CD14-positive monocyte (primary cell): Measurements from ENCODE around the gene XPNPEP3. TPM values are rescaled to one million over a fixed set of nuclear protein-coding genes. Genes with fewer than 3 reads are reported as not detected.

Source experiments
- DNase-seq, 3 donors: peaks; one replicate each; pipeline ENCODE4 v3.0.0-alpha.2; 2011 to 2022
- H2AFZ ChIP-seq: 2 replicates; pipeline ENCODE4 v1.6.0; 2012; ENCODE audit warnings: mild to moderate bottlenecking, low read depth, low read length, inconsistent platforms; ENCODE audit not compliant: insufficient read depth, poor library complexity, severe bottlenecking
- H3K27ac ChIP-seq, 2 donors: 1 replicate in 1 of 2; 2 replicates in 1 of 2; pipeline ENCODE4 v1.5.1; 2012 to 2013; ENCODE audit warnings: low read length in 2 of 2, control low read depth in 1 of 2, inconsistent platforms in 1 of 2, low read depth in 1 of 2, mild to moderate bottlenecking in 1 of 2
- H3K27me3 ChIP-seq, 2 donors: one replicate each; pipeline versions ENCODE4 v1.6.0 to v1.6.1; 2011 to 2013; ENCODE audit warnings: low read length in 2 of 2; ENCODE audit not compliant: control insufficient read depth in 2 of 2, insufficient read depth in 2 of 2
- H3K36me3 ChIP-seq, 2 donors: replicated peaks in 1 of 2; 1 replicate in 1 of 2; 2 replicates in 1 of 2; pipeline versions ENCODE4 v1.5.1 to v1.6.1; 2012 to 2013; ENCODE audit warnings: low read length in 2 of 2, control low read depth in 1 of 2, inconsistent platforms in 1 of 2, mild to moderate bottlenecking in 1 of 2; ENCODE audit not compliant: insufficient read depth in 2 of 2, control insufficient read depth in 1 of 2
- H3K4me1 ChIP-seq, 2 donors: 1 replicate in 1 of 2; 2 replicates in 1 of 2; pipeline versions ENCODE4 v1.5.1 to v1.6.1; 2012 to 2013; ENCODE audit warnings: low read length in 2 of 2, control low read depth in 1 of 2, inconsistent platforms in 1 of 2, mild to moderate bottlenecking in 1 of 2, moderate library complexity in 1 of 2; ENCODE audit not compliant: insufficient read depth in 2 of 2, control insufficient read depth in 1 of 2
- H3K4me2 ChIP-seq: replicated peaks from 2 replicates; pipeline ENCODE3; 2012; ENCODE audit warnings: low read length, moderate library complexity, mild to moderate bottlenecking; ENCODE audit not compliant: poor library complexity, severe bottlenecking; ENCODE audit errors: extremely low read depth
- H3K4me3 ChIP-seq, 3 experiments: fragments of 200-600 bp in 1 of 3; sonication (generic) in 1 of 3; replicated peaks in 1 of 3; 1 replicate in 2 of 3; 2 replicates in 1 of 3; pipeline ENCODE4 v1.5.1; 2011 to 2013; ENCODE audit warnings: low read length in 3 of 3, mild to moderate bottlenecking in 3 of 3, control low read depth in 2 of 3, low read depth in 2 of 3, inconsistent platforms in 1 of 3, moderate library complexity in 1 of 3
- H3K79me2 ChIP-seq: 2 replicates; pipeline ENCODE4 v1.6.0; 2012; ENCODE audit warnings: mild to moderate bottlenecking, control low read depth, inconsistent platforms, low read length, moderate library complexity; ENCODE audit not compliant: insufficient read depth
- H3K9ac ChIP-seq: 2 replicates; pipeline ENCODE4 v1.6.0; 2017; ENCODE audit warnings: low read length, mild to moderate bottlenecking; ENCODE audit not compliant: insufficient read depth, poor library complexity, severe bottlenecking
- H3K9me3 ChIP-seq, 2 donors: replicated peaks in 1 of 2; 1 replicate in 1 of 2; 2 replicates in 1 of 2; pipeline versions ENCODE4 v1.5.1 to v1.6.1; 2012 to 2013; ENCODE audit warnings: low read length in 2 of 2, control low read depth in 1 of 2; ENCODE audit not compliant: control insufficient read depth in 1 of 2, insufficient read depth in 1 of 2
- H4K20me1 ChIP-seq: 2 replicates; pipeline ENCODE4 v1.6.0; 2012; ENCODE audit warnings: mild to moderate bottlenecking, low read length, control low read depth, moderate library complexity; ENCODE audit not compliant: insufficient read depth
- H3K27ac Mint-ChIP-seq, 7 donors: one replicate each; pipeline ENCODE4 v1.8.0; 2020; ENCODE audit warnings: mild to moderate bottlenecking in 7 of 7, mixed read lengths in 7 of 7, moderate library complexity in 6 of 7, inconsistent platforms in 2 of 7
- H3K27me3 Mint-ChIP-seq, 3 donors: one replicate each; pipeline ENCODE4 v1.8.0; 2021 to 2022; ENCODE audit warnings: low read depth in 3 of 3, mild to moderate bottlenecking in 3 of 3, mixed read lengths in 3 of 3, moderate library complexity in 3 of 3, inconsistent platforms in 1 of 3
- H3K36me3 Mint-ChIP-seq, 2 donors: one replicate each; pipeline ENCODE4 v1.8.0; 2020; ENCODE audit warnings: mixed read lengths in 2 of 2, inconsistent platforms in 1 of 2, mild to moderate bottlenecking in 1 of 2
- H3K4me1 Mint-ChIP-seq: one replicate; pipeline ENCODE4 v1.8.0; 2020; ENCODE audit warnings: mild to moderate bottlenecking, mixed read lengths
- H3K4me3 Mint-ChIP-seq, 2 donors: one replicate each; pipeline ENCODE4 v1.8.0; 2020; ENCODE audit warnings: mild to moderate bottlenecking in 2 of 2, mixed read lengths in 2 of 2, moderate library complexity in 1 of 2
- H3K9me3 Mint-ChIP-seq, 7 donors: one replicate each; pipeline ENCODE4 v1.8.0; 2020 to 2022; ENCODE audit warnings: mixed read lengths in 7 of 7, mild to moderate bottlenecking in 6 of 7, moderate library complexity in 6 of 7, inconsistent platforms in 2 of 7
- CTCF ChIP-seq: fragments of 200-600 bp; IDR thresholded peaks from one replicate; pipeline ENCODE4 v1.8.0; 2022; ENCODE audit warnings: antibody characterized with exemption, mild to moderate bottlenecking
- WGBS: methylation state at CpG from one replicate; pipeline ENCODE4 v1.1.5; 2013; ENCODE audit warnings: missing lambda C conversion rate; ENCODE audit not compliant: insufficient coverage; 5-methylcytosine and 5-hydroxymethylcytosine counted together
- intact Hi-C, 2 donors: fragments of 100-400 bp; cut with micrococcal nuclease; formaldehyde crosslinking; loops; one replicate each; pipeline versions ENCODE4 v1.15.0 to v1.15.1; 2023
- polyA plus RNA-seq, 3 donors: library from polyadenylated mRNA; depleted of rRNA in 1 of 3; unstranded in 2 of 3; stranded (reverse) in 1 of 3; fragments of 300-500 nt in 2 of 3; fragments of >200 nt in 1 of 3; fragmentation: Illumina TruSeq in 2 of 3; gene quantifications; 1 replicate in 2 of 3; 2 replicates in 1 of 3; pipeline ENCODE4 v1.2.3, GENCODE V29; 2012 to 2021

The XPNPEP3 gene
- polyA plus RNA-seq, 3 donors, result 3.6 to 9.4 (median 7.3) TPM

GRCh38 chr22:40950962-40951794 lies 94.2 kb downstream of the XPNPEP3 start, which contains the start of gene RBX1:
Gene RBX1 (plus strand): TSS chr22:40951378. CDS start chr22:40951399, 21 bp downstream.
- peaks cover 22% of the 10 kb centered on the region for H3K4me1 Mint-ChIP-seq
- peaks cover 0 to 2% (median 0%) of the 10 kb centered on the region in 3 donors for H3K27me3 Mint-ChIP-seq
- peak within 1 kb of the TSS; percentile 84 for H3K4me2 ChIP-seq
- H3K9me3 ChIP-seq, result no peaks in the 10 kb centered on the region
- peaks cover 22 to 34% of the 10 kb centered on the region in 2 donors for H3K36me3 ChIP-seq
- peak within 1 kb of the TSS; percentile 97 for H3K9ac ChIP-seq
- H3K4me1 ChIP-seq, result peaks cover 14 to 22% of the 10 kb centered on the region in 2 donors
- H3K27ac Mint-ChIP-seq, result peak within 1 kb of the TSS; percentile 98 to 100 (median 100)
- TF ChIP-seq CTCF, result no peak
- H3K27me3 ChIP-seq, result no peaks in the 10 kb centered on the region
- H4K20me1 ChIP-seq, result no peaks in the 10 kb centered on the region
- H3K36me3 Mint-ChIP-seq, result peaks cover 27 to 33% of the 10 kb centered on the region in 2 donors
- H2AFZ ChIP-seq, result peak within 1 kb of the TSS; percentile 66
- peak within 1 kb of the TSS; percentile 97 to 99 for H3K27ac ChIP-seq
- H3K79me2 ChIP-seq, result peaks cover 53% of the 10 kb centered on the region
- no peaks in the 10 kb centered on the region for H3K9me3 Mint-ChIP-seq
- WGBS, result under 1% methylated on average over 66 of the region's 86 CpGs
- DNase-seq, result peak; percentile 96 to 99 (median 99)
- peak within 1 kb of the TSS; percentile 75 to 95 (median 89) for H3K4me3 ChIP-seq
- intact Hi-C loops, result loop anchor here (1.0 to 10.0 kb wide), 3 partner anchors 70 to 254 kb away; partner anchors contain the start of gene L3MBTL2 (in 1 of the 2)
- H3K4me3 Mint-ChIP-seq, result peak within 1 kb of the TSS; percentile 98 to 100

- Histone ChIP-seq H3K27me3 (no peaks in the 10 kb centered on the region), H2AFZ (peak overlapping the region; percentile 66), H3K79me2 (peaks cover 60% of the 10 kb centered on the region), H3K4me3 (peak overlapping the region; percentile 60 to 89 (median 77)), H3K4me2 (peak overlapping the region; percentile 84), H3K9ac (peak overlapping the region; percentile 77), H3K36me3 (peaks cover 26 to 40% of the 10 kb centered on the region in 2 donors), H3K4me1 (peaks cover 14 to 22% of the 10 kb centered on the region in 2 donors), H4K20me1 (peaks cover 3% of the 10 kb centered on the region), H3K27ac (peak overlapping the region; percentile 86 to 91), H3K9me3 (no peaks in the 10 kb centered on the region)
- DNase-seq, result peak in 1 of 3 donors; percentile 15
- H3K4me3 Mint-ChIP-seq, result peak overlapping the region; percentile 98 to 100
- peaks cover 29 to 41% of the 10 kb centered on the region in 2 donors for H3K36me3 Mint-ChIP-seq
- H3K4me1 Mint-ChIP-seq, result peaks cover 22% of the 10 kb centered on the region
- peak overlapping the region; percentile 97 to 100 (median 100) for H3K27ac Mint-ChIP-seq
- 0% methylated on average over 11 of the region's 21 CpGs for WGBS
- no peaks in the 10 kb centered on the region for H3K27me3 Mint-ChIP-seq
- peaks cover 0 to 1% (median 0%) of the 10 kb centered on the region in 7 donors for H3K9me3 Mint-ChIP-seq
- no peak for TF ChIP-seq CTCF
- intact Hi-C loops, result loop anchor here (1.0 to 10.0 kb wide), 3 partner anchors 69 to 253 kb away; partner anchors contain the start of gene L3MBTL2 (in 1 of the 2)
These were observed 95.1 kb downstream of the XPNPEP3 start for GRCh38 chr22:40951795-40952605.
